ENCODE results near the gene TSPO.

Gene TSPO

GRCh38 chr22:43159484-43160178 is 8.3 kb downstream of the TSPO start:
- DNase-seq (ENCODE audit: low spot score) = no peak

- DNase-seq (ENCODE audit: low spot score) = no peak
Measured at GRCh38 chr22:43160497-43161126, 9.3 kb downstream of the TSPO start.

GRCh38 chr22:43162412-43163150 is 11.2 kb downstream of the TSPO start:
- no peak for DNase-seq (ENCODE audit: low spot score)

GRCh38 chr22:43163241-43163795 is 12.0 kb downstream of the TSPO start:
- DNase-seq (ENCODE audit: low spot score) = no peak

- DNase-seq (ENCODE audit: low spot score) = peak; percentile 19
Measured at GRCh38 chr22:43164636-43165035, 13.3 kb downstream of the TSPO start.

- no peak for DNase-seq (ENCODE audit: low spot score)
Measured at GRCh38 chr22:43166132-43166930, 15.0 kb downstream of the TSPO start.

- no peak for DNase-seq (ENCODE audit: low spot score)
Measured at GRCh38 chr22:43167001-43167589, 15.7 kb downstream of the TSPO start.

GRCh38 chr22:43168471-43169309 is 17.3 kb downstream of the TSPO start:
- DNase-seq (ENCODE audit: low spot score) = no peak

- no peak for DNase-seq (ENCODE audit: low spot score)
Measured at GRCh38 chr22:43169310-43170130, 18.2 kb downstream of the TSPO start.

GRCh38 chr22:43170131-43170480 is 18.7 kb downstream of the TSPO start:
- no peak for DNase-seq (ENCODE audit: low spot score)

GRCh38 chr22:43171019-43171491 is 19.7 kb downstream of the TSPO start:
- no peak for DNase-seq (ENCODE audit: low spot score)

- no peak for DNase-seq (ENCODE audit: low spot score)
Measured at GRCh38 chr22:43171607-43172006, 20.2 kb downstream of the TSPO start.

- no peak for DNase-seq (ENCODE audit: low spot score)
Measured at GRCh38 chr22:43172191-43172590, 20.8 kb downstream of the TSPO start.

- no peak for DNase-seq (ENCODE audit: low spot score)
Measured at GRCh38 chr22:43173566-43173965, 22.2 kb downstream of the TSPO start.

- DNase-seq (ENCODE audit: low spot score) = no peak
Measured at GRCh38 chr22:43173976-43174720, 22.8 kb downstream of the TSPO start.

GRCh38 chr22:43174941-43175531 is 23.7 kb downstream of the TSPO start:
- no peak for DNase-seq (ENCODE audit: low spot score)

- no peak for DNase-seq (ENCODE audit: low spot score)
Measured at GRCh38 chr22:43176090-43176489, 24.7 kb downstream of the TSPO start.

GRCh38 chr22:43177479-43177878 is 26.1 kb downstream of the TSPO start:
- DNase-seq (ENCODE audit: low spot score) = no peak

Measured in cerebellar cortex (tissue), 1 donor.